Caco-2 (cell line): ENCODE results near the gene OR10A6. TPM values are rescaled to one million over a fixed set of nuclear protein-coding genes. Genes with fewer than 3 reads are reported as not detected.

Experiments used
- BruUV-seq: library from RNA; stranded (reverse); fragments of 400-500 nt; replicated peaks from 2 replicates; lab custom pipeline; 2021; lab: Mats Ljungman, UMichigan
- CTCF ChIA-PET: fragments of 300-600 bp; sonication (Branson Sonifier 250); formaldehyde crosslinking; loops from one replicate; lab custom pipeline; 2022; ENCODE audit warnings: antibody characterized with exemption; lab: Charles Lee
- POLR2A ChIA-PET: fragments of 300-600 bp; sonication (Branson Sonifier 250); formaldehyde crosslinking; loops from one replicate; lab custom pipeline; 2022; ENCODE audit warnings: antibody characterized with exemption; lab: Charles Lee
- DNase-seq, 2 experiments: peaks; one replicate each; pipeline versions ENCODE4 v3.0.0 to v3.0.0-alpha.2; 2020 to 2022
- H3K27me3 ChIP-seq: replicated peaks from 2 replicates; pipeline ENCODE4 v1.6.0; 2011; ENCODE audit warnings: low read length; ENCODE audit not compliant: control insufficient read depth, insufficient read depth
- H3K36me3 ChIP-seq: 2 replicates; pipeline ENCODE4 v1.5.1; 2011; ENCODE audit warnings: low read length; ENCODE audit not compliant: control insufficient read depth, insufficient read depth
- H3K4me1 ChIP-seq: fragments of 250-450 bp; sonication (Bioruptor Pico); 2 replicates; pipeline ENCODE4 v1.5.1; 2020; ENCODE audit warnings: mild to moderate bottlenecking
- H3K4me3 ChIP-seq: 2 replicates; pipeline ENCODE4 v1.5.1; 2011; ENCODE audit warnings: low read depth, mild to moderate bottlenecking, control low read depth, low read length
- H3K9me3 ChIP-seq: fragments of 250-450 bp; sonication (Bioruptor Pico); 2 replicates; pipeline ENCODE4 v1.5.1; 2020; ENCODE audit warnings: mild to moderate bottlenecking, moderate library complexity
- H3K27ac Mint-ChIP-seq: one replicate; pipeline ENCODE4 v1.8.0; 2022; ENCODE audit warnings: mixed read lengths; ENCODE audit not compliant: unreplicated experiment
- H3K27me3 Mint-ChIP-seq: one replicate; pipeline ENCODE4 v1.8.0; 2022; ENCODE audit warnings: mixed read lengths; ENCODE audit not compliant: insufficient read depth, unreplicated experiment
- H3K36me3 Mint-ChIP-seq: one replicate; pipeline ENCODE4 v1.8.0; 2022; ENCODE audit warnings: mild to moderate bottlenecking, mixed read lengths; ENCODE audit not compliant: insufficient read depth, unreplicated experiment
- H3K4me1 Mint-ChIP-seq: one replicate; pipeline ENCODE4 v1.8.0; 2022; ENCODE audit warnings: low read depth, mixed read lengths; ENCODE audit not compliant: unreplicated experiment
- H3K4me3 Mint-ChIP-seq: one replicate; pipeline ENCODE4 v1.8.0; 2022; ENCODE audit warnings: mild to moderate bottlenecking, moderate library complexity, mixed read lengths; ENCODE audit not compliant: unreplicated experiment
- H3K9me3 Mint-ChIP-seq: one replicate; pipeline ENCODE4 v1.8.0; 2022; ENCODE audit warnings: mixed read lengths; ENCODE audit not compliant: unreplicated experiment
- intact Hi-C: fragments of 100-400 bp; cut with micrococcal nuclease; formaldehyde crosslinking; loops from one replicate; pipeline ENCODE4 v1.10.0; 2022; ENCODE audit not compliant: unreplicated experiment
- total RNA-seq: library from RNA; stranded (reverse); gene quantifications from 2 replicates; pipeline ENCODE4 v1.2.3, GENCODE V29; 2022
- TF ChIP-seq, protein P1 (sequence below), 2 experiments: fragments of 200-600 bp in 1 of 2; IDR thresholded peaks; 1 replicate in 1 of 2; 2 replicates in 1 of 2; pipeline versions ENCODE4 v1.5.1 to v1.8.0; 2011 to 2022; ENCODE audit warnings: antibody characterized with exemption in 1 of 2, control low read depth in 1 of 2, inconsistent platforms in 1 of 2, low read depth in 1 of 2, low read length in 1 of 2, mild to moderate bottlenecking in 1 of 2, moderate library complexity in 1 of 2; ENCODE audit not compliant: insufficient read depth in 1 of 2, severe bottlenecking in 1 of 2, unreplicated experiment in 1 of 2

Gene OR10A6
- total RNA-seq, 1 experiment from 2014 or later = not detected

DNA sequence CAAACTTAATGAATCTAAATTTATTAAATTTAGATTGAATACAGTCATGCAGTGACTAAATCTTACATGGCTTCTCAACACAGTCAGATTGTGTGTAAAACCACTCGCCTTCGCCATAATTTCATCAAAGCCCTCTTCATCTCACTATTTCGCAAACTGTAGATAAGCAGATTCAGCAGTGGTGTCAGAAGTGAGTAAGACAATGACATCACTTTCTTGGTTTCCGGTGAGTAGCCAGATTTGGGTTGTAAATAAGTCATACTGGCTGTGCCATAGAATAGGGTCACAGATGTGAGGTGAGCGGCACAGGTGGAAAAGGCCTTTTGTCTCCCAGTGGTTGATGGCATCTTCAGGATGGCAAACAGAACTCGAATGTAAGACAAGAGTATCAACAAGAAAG is 3.4 kb downstream of the OR10A6 start:
- H3K36me3 Mint-ChIP-seq = no peaks in the 10 kb centered on the region
- CTCF ChIA-PET = no interaction called here
- peaks cover 12% of the 10 kb centered on the region for H3K9me3 Mint-ChIP-seq
- H3K4me1 ChIP-seq = no peaks in the 10 kb centered on the region
- no peak overlapping the region for H3K27ac Mint-ChIP-seq
- H3K27me3 ChIP-seq = no peaks in the 10 kb centered on the region
- no peak overlapping the region for H3K4me3 Mint-ChIP-seq
- H3K4me1 Mint-ChIP-seq = no peaks in the 10 kb centered on the region
- POLR2A ChIA-PET = no interaction called here
- TF ChIP-seq, protein P1, sequence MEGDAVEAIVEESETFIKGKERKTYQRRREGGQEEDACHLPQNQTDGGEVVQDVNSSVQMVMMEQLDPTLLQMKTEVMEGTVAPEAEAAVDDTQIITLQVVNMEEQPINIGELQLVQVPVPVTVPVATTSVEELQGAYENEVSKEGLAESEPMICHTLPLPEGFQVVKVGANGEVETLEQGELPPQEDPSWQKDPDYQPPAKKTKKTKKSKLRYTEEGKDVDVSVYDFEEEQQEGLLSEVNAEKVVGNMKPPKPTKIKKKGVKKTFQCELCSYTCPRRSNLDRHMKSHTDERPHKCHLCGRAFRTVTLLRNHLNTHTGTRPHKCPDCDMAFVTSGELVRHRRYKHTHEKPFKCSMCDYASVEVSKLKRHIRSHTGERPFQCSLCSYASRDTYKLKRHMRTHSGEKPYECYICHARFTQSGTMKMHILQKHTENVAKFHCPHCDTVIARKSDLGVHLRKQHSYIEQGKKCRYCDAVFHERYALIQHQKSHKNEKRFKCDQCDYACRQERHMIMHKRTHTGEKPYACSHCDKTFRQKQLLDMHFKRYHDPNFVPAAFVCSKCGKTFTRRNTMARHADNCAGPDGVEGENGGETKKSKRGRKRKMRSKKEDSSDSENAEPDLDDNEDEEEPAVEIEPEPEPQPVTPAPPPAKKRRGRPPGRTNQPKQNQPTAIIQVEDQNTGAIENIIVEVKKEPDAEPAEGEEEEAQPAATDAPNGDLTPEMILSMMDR (IDR thresholded peaks at IDR 0.05; ENCODE audit: insufficient read depth in 1 of 2, low read depth in 1 of 2, low read length in 1 of 2, severe bottlenecking in 1 of 2, unreplicated experiment in 1 of 2) = no peak
- no peaks in the 10 kb centered on the region for H3K36me3 ChIP-seq
- peaks cover 6% of the 10 kb centered on the region for H3K27me3 Mint-ChIP-seq
- intact Hi-C loops = no loop called here
- no TSS peak for BruUV-seq
- DNase-seq = no peak
- H3K4me3 ChIP-seq = no peak overlapping the region
- peaks cover 14% of the 10 kb centered on the region; the same call in 1 of the 2 replicates for H3K9me3 ChIP-seq

DNA sequence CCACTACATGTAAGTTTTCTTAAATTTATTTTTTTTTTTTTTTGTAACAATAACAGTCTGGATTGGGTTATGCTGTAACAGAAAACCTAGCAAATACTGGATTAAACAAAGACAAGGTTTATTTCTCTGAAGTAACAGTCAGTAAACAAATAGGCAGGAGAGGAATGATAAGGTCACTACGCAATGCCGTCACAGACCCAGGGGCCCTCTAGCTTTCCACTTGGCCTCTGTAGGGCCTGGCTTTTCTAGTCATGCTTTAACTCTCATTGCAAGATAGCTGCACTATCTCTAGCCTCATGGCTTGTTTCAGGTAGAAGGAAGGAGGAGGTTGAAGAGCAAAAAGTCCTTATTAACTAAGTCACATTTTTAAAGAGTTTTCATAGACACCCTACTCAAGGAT is 6.5 kb downstream of the OR10A6 start:
- no peak overlapping the region for H3K4me3 Mint-ChIP-seq
- H3K9me3 Mint-ChIP-seq = peaks cover 12% of the 10 kb centered on the region
- H3K4me1 ChIP-seq = no peaks in the 10 kb centered on the region
- no peaks in the 10 kb centered on the region for H3K27me3 Mint-ChIP-seq
- H3K36me3 Mint-ChIP-seq = no peaks in the 10 kb centered on the region
- H3K27ac Mint-ChIP-seq = no peak overlapping the region
- TF ChIP-seq, protein P1 (IDR thresholded peaks at IDR 0.05; ENCODE audit: insufficient read depth in 1 of 2, low read depth in 1 of 2, low read length in 1 of 2, severe bottlenecking in 1 of 2, unreplicated experiment in 1 of 2) = no peak
- H3K27me3 ChIP-seq = no peaks in the 10 kb centered on the region
- no peak overlapping the region for H3K4me3 ChIP-seq
- no TSS peak for BruUV-seq
- ChIA-PET POLR2A (interaction anchor here (1.0 kb wide), 1 partner anchor 62 kb away, joined by 5 read pairs; the partner anchor contains the start of gene EIF3F), CTCF (no interaction called here)
- intact Hi-C loops = no loop called here
- no peak for DNase-seq
- no peaks in the 10 kb centered on the region for H3K4me1 Mint-ChIP-seq
- no peaks in the 10 kb centered on the region for H3K36me3 ChIP-seq
- H3K9me3 ChIP-seq = peaks cover 12% of the 10 kb centered on the region; the same call in 1 of the 2 replicates

DNA sequence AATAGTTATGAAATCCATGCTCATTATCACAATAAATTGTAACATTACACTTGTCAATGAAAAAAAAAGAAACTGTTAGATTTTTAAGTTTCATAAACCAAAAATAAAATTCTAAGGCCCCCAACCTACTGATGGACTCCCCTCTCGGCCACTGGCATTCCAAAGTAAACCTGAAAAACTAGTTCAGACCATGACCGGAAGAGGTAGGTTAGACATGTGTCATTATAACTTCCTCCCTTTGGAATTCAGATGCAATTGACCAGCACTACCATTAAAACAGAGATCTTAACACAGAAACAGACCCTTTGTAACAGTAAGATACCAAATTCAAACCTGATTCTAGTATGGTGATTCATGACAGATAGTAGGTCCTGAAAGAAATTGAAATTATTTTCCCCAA is 12.9 kb downstream of the OR10A6 start:
- Mint-ChIP-seq H3K9me3 (no peaks in the 10 kb centered on the region), H3K36me3 (no peaks in the 10 kb centered on the region), H3K4me3 (no peak overlapping the region), H3K27ac (no peak overlapping the region), H3K4me1 (no peaks in the 10 kb centered on the region), H3K27me3 (peaks cover 3% of the 10 kb centered on the region)
- no peaks in the 10 kb centered on the region for H3K36me3 ChIP-seq
- DNase-seq = no peak
- POLR2A ChIA-PET = no interaction called here
- TF ChIP-seq, protein P1 (IDR thresholded peaks at IDR 0.05; ENCODE audit: insufficient read depth in 1 of 2, low read depth in 1 of 2, low read length in 1 of 2, severe bottlenecking in 1 of 2, unreplicated experiment in 1 of 2) = no peak
- BruUV-seq = no TSS peak
- CTCF ChIA-PET = no interaction called here
- H3K27me3 ChIP-seq = no peaks in the 10 kb centered on the region
- H3K4me3 ChIP-seq = no peak overlapping the region
- intact Hi-C loops = no loop called here
- no peaks in the 10 kb centered on the region for H3K9me3 ChIP-seq
- no peaks in the 10 kb centered on the region; the same call in 1 of the 2 replicates for H3K4me1 ChIP-seq
